Muscle layer of colon (tissue), 2 donors: ENCODE measurements around the gene ANAPC16.
"Not testable (repeated sequence)": the region's sequence is repeated elsewhere in the genome, so short reads cannot be mapped to it uniquely, and the experiment has no call there.

ENCODE experiments used
- H3K27ac ChIP-seq: one replicate; pipeline ENCODE4 v1.7.0; 2013; ENCODE audit warnings: low read depth, mild to moderate bottlenecking, low read length, moderate library complexity
- H3K27me3 ChIP-seq, 2 donors: one replicate each; pipeline ENCODE4 v1.7.0; 2013; ENCODE audit warnings: low read length in 2 of 2, mild to moderate bottlenecking in 2 of 2; ENCODE audit not compliant: insufficient read depth in 2 of 2, control insufficient read depth in 1 of 2
- H3K36me3 ChIP-seq: one replicate; pipeline ENCODE4 v1.7.0; 2013; ENCODE audit warnings: mild to moderate bottlenecking, low read length; ENCODE audit not compliant: insufficient read depth
- H3K4me1 ChIP-seq: one replicate; pipeline ENCODE4 v1.7.0; 2013; ENCODE audit warnings: mild to moderate bottlenecking, low read length; ENCODE audit not compliant: insufficient read depth
- H3K4me3 ChIP-seq, 2 donors: one replicate each; pipeline ENCODE4 v1.7.0; 2013; ENCODE audit warnings: low read length in 2 of 2, low read depth in 1 of 2, mild to moderate bottlenecking in 1 of 2, moderate library complexity in 1 of 2
- H3K9ac ChIP-seq: one replicate; pipeline ENCODE4 v1.7.0; 2013; ENCODE audit warnings: low read length
- H3K9me3 ChIP-seq: one replicate; pipeline ENCODE4 v1.7.0; 2013; ENCODE audit warnings: mild to moderate bottlenecking, low read length
- donor health status: abdominal sarcoma.
- donor health status: Adenocarcinoma of cecum.

Gene ANAPC16

GRCh38 chr10:72218325-72218724 lies 2.5 kb downstream of the ANAPC16 start:
- H3K4me1 ChIP-seq: peaks cover 36% of the 10 kb centered on the region
- no peak overlapping the region for H3K4me3 ChIP-seq
- H3K9me3 ChIP-seq: no peaks in the 10 kb centered on the region
- no peaks in the 10 kb centered on the region for H3K27me3 ChIP-seq
- H3K27ac ChIP-seq: no peak overlapping the region
- H3K9ac ChIP-seq: peak overlapping the region; percentile 6
- peaks cover 7% of the 10 kb centered on the region for H3K36me3 ChIP-seq

- Histone ChIP-seq H3K9ac (peak overlapping the region; percentile 6), H3K27me3 (no peaks in the 10 kb centered on the region), H3K36me3 (peaks cover 8% of the 10 kb centered on the region), H3K4me3 (no peak overlapping the region), H3K9me3 (no peaks in the 10 kb centered on the region), H3K27ac (no peak overlapping the region), H3K4me1 (peaks cover 40% of the 10 kb centered on the region)
These were observed 2.9 kb downstream of the ANAPC16 start for GRCh38 chr10:72218726-72219125.

GRCh38 chr10:72219235-72219814 lies 3.5 kb downstream of the ANAPC16 start:
- H3K9me3 ChIP-seq: no peaks in the 10 kb centered on the region
- H3K36me3 ChIP-seq: peaks cover 14% of the 10 kb centered on the region
- no peaks in the 10 kb centered on the region for H3K27me3 ChIP-seq
- no peak overlapping the region for H3K9ac ChIP-seq
- H3K4me1 ChIP-seq: peaks cover 44% of the 10 kb centered on the region
- H3K27ac ChIP-seq: no peak overlapping the region
- H3K4me3 ChIP-seq: no peak overlapping the region

- Histone ChIP-seq H3K4me3 (no peak overlapping the region), H3K4me1 (peaks cover 37% of the 10 kb centered on the region), H3K27ac (no peak overlapping the region), H3K27me3 (no peaks in the 10 kb centered on the region), H3K36me3 (peaks cover 21% of the 10 kb centered on the region), H3K9ac (no peak overlapping the region), H3K9me3 (no peaks in the 10 kb centered on the region)
These were observed 4.8 kb downstream of the ANAPC16 start for GRCh38 chr10:72220637-72221036.

GRCh38 chr10:72221278-72221677 lies 5.5 kb downstream of the ANAPC16 start:
- no peak overlapping the region for H3K27ac ChIP-seq
- no peak overlapping the region for H3K9ac ChIP-seq
- peaks cover 37% of the 10 kb centered on the region for H3K4me1 ChIP-seq
- H3K27me3 ChIP-seq: no peaks in the 10 kb centered on the region
- no peaks in the 10 kb centered on the region for H3K9me3 ChIP-seq
- H3K36me3 ChIP-seq: peaks cover 21% of the 10 kb centered on the region
- H3K4me3 ChIP-seq: no peak overlapping the region

GRCh38 chr10:72223743-72224101 lies 7.9 kb downstream of the ANAPC16 start:
- H3K27me3 ChIP-seq: no peaks in the 10 kb centered on the region
- no peak overlapping the region for H3K9ac ChIP-seq
- H3K27ac ChIP-seq: peak overlapping the region; percentile 1
- H3K4me3 ChIP-seq: no peak overlapping the region
- peaks cover 28% of the 10 kb centered on the region for H3K4me1 ChIP-seq
- H3K36me3 ChIP-seq: peaks cover 35% of the 10 kb centered on the region
- no peaks in the 10 kb centered on the region for H3K9me3 ChIP-seq

- not testable (repeated sequence) for H3K27me3 ChIP-seq, H3K9me3 ChIP-seq, H3K9ac ChIP-seq, H3K4me3 ChIP-seq
- H3K27ac ChIP-seq: peak overlapping the region; percentile 1
- H3K4me1 ChIP-seq: peaks cover 24% of the 10 kb centered on the region
- peaks cover 35% of the 10 kb centered on the region for H3K36me3 ChIP-seq
These were observed 8.4 kb downstream of the ANAPC16 start for GRCh38 chr10:72224191-72224590.

GRCh38 chr10:72226418-72227027 lies 10.7 kb downstream of the ANAPC16 start:
- H3K27ac ChIP-seq: no peak overlapping the region
- H3K4me1 ChIP-seq: peaks cover 19% of the 10 kb centered on the region
- H3K36me3 ChIP-seq: peaks cover 38% of the 10 kb centered on the region
- H3K9me3 ChIP-seq: no peaks in the 10 kb centered on the region
- no peaks in the 10 kb centered on the region for H3K27me3 ChIP-seq
- no peak overlapping the region for H3K4me3 ChIP-seq
- no peak overlapping the region for H3K9ac ChIP-seq

GRCh38 chr10:72227826-72228225 lies 12.0 kb downstream of the ANAPC16 start:
- peaks cover 15% of the 10 kb centered on the region for H3K4me1 ChIP-seq
- no peaks in the 10 kb centered on the region for H3K9me3 ChIP-seq
- H3K36me3 ChIP-seq: peaks cover 40% of the 10 kb centered on the region
- H3K4me3 ChIP-seq: no peak overlapping the region
- H3K9ac ChIP-seq: no peak overlapping the region
- no peak overlapping the region for H3K27ac ChIP-seq
- H3K27me3 ChIP-seq: no peaks in the 10 kb centered on the region

- Histone ChIP-seq H3K9me3 (no peaks in the 10 kb centered on the region), H3K27me3 (no peaks in the 10 kb centered on the region), H3K4me3 (no peak overlapping the region), H3K36me3 (peaks cover 45% of the 10 kb centered on the region), H3K27ac (no peak overlapping the region), H3K4me1 (peaks cover 11% of the 10 kb centered on the region), H3K9ac (no peak overlapping the region)
These were observed 12.5 kb downstream of the ANAPC16 start for GRCh38 chr10:72228318-72228751.

GRCh38 chr10:72229261-72230251 lies 13.7 kb downstream of the ANAPC16 start:
- Histone ChIP-seq H3K27me3 (no peaks in the 10 kb centered on the region), H3K9me3 (no peaks in the 10 kb centered on the region), H3K4me1 (peaks cover 4% of the 10 kb centered on the region), H3K36me3 (peaks cover 47% of the 10 kb centered on the region), H3K27ac (no peak overlapping the region), H3K9ac (no peak overlapping the region), H3K4me3 (no peak overlapping the region)
